Endothelial cell of umbilical vein (primary cell): Measurements from ENCODE around the gene CCDC82. TPM values are rescaled to one million over a fixed set of nuclear protein-coding genes. Genes with fewer than 3 reads are reported as not detected.

ENCODE experiments used
- BruUV-seq: library from RNA; stranded (reverse); fragments of 400-500 nt; replicated peaks from 2 replicates; lab custom pipeline; 2021; lab: Mats Ljungman, UMichigan
- CTCF ChIA-PET: fragments of 300-600, 350-600 bp; sonication (Branson Sonifier 250); formaldehyde crosslinking; loops from one replicate; lab custom pipeline; 2021; ENCODE audit warnings: antibody characterized with exemption, inconsistent platforms; lab: Charles Lee
- POLR2A ChIA-PET: fragments of 300-600, 350-600 bp; sonication (Branson Sonifier 250); formaldehyde crosslinking; loops from one replicate; lab custom pipeline; 2021; ENCODE audit warnings: antibody characterized with exemption, inconsistent platforms; lab: Charles Lee
- DNase-seq: peaks from one replicate; pipeline ENCODE4 v3.0.0-alpha.2; 2011; ENCODE audit warnings: low read depth, low spot score
- FAIRE-seq: peaks from 2 replicates; lab custom pipeline; 2011; peaks lifted over from hg19 to GRCh38; lab: Jason Lieb, UNC
- H2AFZ ChIP-seq: 2 replicates; pipeline ENCODE4 v1.6.0; 2012; ENCODE audit warnings: low read depth, low read length, control low read depth, inconsistent platforms
- H3K27ac ChIP-seq: 2 replicates; pipeline ENCODE4 v1.5.1; 2011; ENCODE audit warnings: low read depth, mild to moderate bottlenecking, control low read depth, low read length, moderate library complexity; ENCODE audit not compliant: insufficient read depth
- H3K27me3 ChIP-seq, 2 experiments: 2 replicates each; pipeline versions ENCODE4 v1.6.0 to v1.6.1; 2011; ENCODE audit warnings: low read length in 2 of 2, mixed read lengths in 1 of 2; ENCODE audit not compliant: control insufficient read depth in 2 of 2, insufficient read depth in 2 of 2
- H3K36me3 ChIP-seq, 2 experiments: 2 replicates in 1 of 2; 3 replicates in 1 of 2; pipeline ENCODE4 v1.5.1; 2011; ENCODE audit warnings: low read length in 2 of 2, mild to moderate bottlenecking in 1 of 2, moderate library complexity in 1 of 2; ENCODE audit not compliant: control insufficient read depth in 2 of 2, insufficient read depth in 2 of 2; ENCODE audit errors: extremely low read depth in 1 of 2
- H3K4me1 ChIP-seq: 3 replicates; pipeline ENCODE4 v1.5.1; 2011; ENCODE audit warnings: mild to moderate bottlenecking, low read length; ENCODE audit not compliant: control insufficient read depth, insufficient read depth; ENCODE audit errors: extremely low read depth
- H3K4me2 ChIP-seq: 2 replicates; pipeline ENCODE4 v1.6.1; 2011; ENCODE audit warnings: low read length, control low read depth, mixed read lengths; ENCODE audit not compliant: insufficient read depth
- H3K4me3 ChIP-seq, 3 experiments: fragments of 200-600 bp in 1 of 3; sonication (generic), shearing (Covaris generic) in 1 of 3; replicated peaks in 1 of 3; 2 replicates each; pipeline ENCODE4 v1.5.1; 2011 to 2016; ENCODE audit warnings: control low read depth in 3 of 3, low read length in 3 of 3, mild to moderate bottlenecking in 2 of 3, inconsistent platforms in 1 of 3, low read depth in 1 of 3, moderate library complexity in 1 of 3; ENCODE audit not compliant: insufficient read depth in 1 of 3
- H3K79me2 ChIP-seq: 2 replicates; pipeline ENCODE4 v1.6.0; 2012; ENCODE audit warnings: low read length, inconsistent platforms; ENCODE audit not compliant: control insufficient read depth, insufficient read depth
- H3K9ac ChIP-seq: replicated peaks from 2 replicates; pipeline ENCODE3; 2011; ENCODE audit warnings: low read length, control low read depth; ENCODE audit not compliant: insufficient read depth; ENCODE audit errors: extremely low read depth
- H3K9me1 ChIP-seq: replicated peaks from 3 replicates; pipeline ENCODE4 v1.6.0; 2011; ENCODE audit warnings: mild to moderate bottlenecking, low read length; ENCODE audit not compliant: control insufficient read depth, insufficient read depth; ENCODE audit errors: extremely low read depth
- H3K9me3 ChIP-seq: replicated peaks from 2 replicates; pipeline ENCODE4 v1.5.1; 2012; ENCODE audit warnings: low read length, inconsistent platforms; ENCODE audit not compliant: control insufficient read depth, insufficient read depth
- H4K20me1 ChIP-seq: replicated peaks from 2 replicates; pipeline ENCODE3; 2011; ENCODE audit warnings: mild to moderate bottlenecking, low read length; ENCODE audit not compliant: control insufficient read depth, insufficient read depth; ENCODE audit errors: extremely low read depth
- CTCF ChIP-seq, 2 donors: IDR thresholded peaks; 1 replicate in 1 of 2; 2 replicates in 1 of 2; pipeline ENCODE4 v1.5.1; 2011; ENCODE audit warnings: low read length in 2 of 2, mild to moderate bottlenecking in 2 of 2, moderate library complexity in 2 of 2, control low read depth in 1 of 2, inconsistent platforms in 1 of 2, low read depth in 1 of 2; ENCODE audit not compliant: insufficient read depth in 1 of 2; ENCODE audit errors: extremely low read depth in 1 of 2
- EZH2 ChIP-seq: IDR thresholded peaks from 2 replicates; pipeline ENCODE4 v1.6.1; 2012; ENCODE audit warnings: borderline replicate concordance, low read depth, mild to moderate bottlenecking, moderate library complexity, low read length, inconsistent platforms; ENCODE audit not compliant: severe bottlenecking
- FOS ChIP-seq: IDR thresholded peaks from 2 replicates; pipeline ENCODE4 v1.6.1; 2011; ENCODE audit warnings: mild to moderate bottlenecking, low read length, moderate library complexity, borderline replicate concordance; ENCODE audit not compliant: insufficient read depth
- GATA2 ChIP-seq: IDR thresholded peaks from 2 replicates; pipeline ENCODE4 v1.7.0; 2011; ENCODE audit warnings: low read depth, mild to moderate bottlenecking, moderate library complexity, mixed read lengths, low read length; ENCODE audit not compliant: insufficient read length, insufficient read depth
- JUN ChIP-seq: IDR thresholded peaks from 2 replicates; pipeline ENCODE4 v1.6.1; 2011; ENCODE audit warnings: borderline replicate concordance, low read depth; ENCODE audit not compliant: insufficient read length, insufficient read depth
- MYC ChIP-seq: IDR thresholded peaks from one replicate; pipeline ENCODE4 v1.6.1; 2011; ENCODE audit warnings: mild to moderate bottlenecking, low read depth, low read length
- POLR2A ChIP-seq: IDR thresholded peaks from 2 replicates; pipeline ENCODE4 v1.6.1; 2012; ENCODE audit warnings: low read depth, mild to moderate bottlenecking, control low read depth, low read length
- POLR2AphosphoS5 ChIP-seq: IDR thresholded peaks from 2 replicates; pipeline ENCODE4 v1.6.1; 2012; ENCODE audit warnings: low read depth, mild to moderate bottlenecking, control low read depth, low read length, moderate library complexity; ENCODE audit not compliant: insufficient read depth
- dilution Hi-C: fragments of 300-500 bp; cut with MboI; formaldehyde crosslinking; loops from one replicate; pipeline ENCODE4 v1.15.0; 2019; ENCODE audit warnings: low sequenced_read_pairs; ENCODE audit not compliant: extremely low pct_ligation_motif_present
- intact Hi-C: fragments of 100-400 bp; cut with micrococcal nuclease; formaldehyde crosslinking; loops from one replicate; pipeline ENCODE4 v1.10.0; 2022
- polyA plus RNA-seq, 4 experiments: library from polyadenylated mRNA; depleted of rRNA in 3 of 4; stranded (reverse) in 3 of 4; unstranded in 1 of 4; fragments of >200 nt; gene quantifications; 2 replicates each; pipeline versions ENCODE4 v1.2.1 to v1.2.3, GENCODE V29; 2011 to 2012; ENCODE audit warnings: missing spikeins in 1 of 4
- total RNA-seq: library from RNA; stranded (reverse); gene quantifications from 2 replicates; pipeline ENCODE4 v1.2.3, GENCODE V29; 2021
- TF ChIP-seq, protein P1 (sequence below): IDR thresholded peaks from 2 replicates; pipeline ENCODE4 v1.6.1; 2011; ENCODE audit not compliant: insufficient read depth, insufficient read length

The CCDC82 gene
- total and polyA plus RNA-seq, 2 donors (not counting 3 experiments of a cell fraction or from before 2014, with no cell fraction given), result 8.1 to 33.4 TPM

DNA sequence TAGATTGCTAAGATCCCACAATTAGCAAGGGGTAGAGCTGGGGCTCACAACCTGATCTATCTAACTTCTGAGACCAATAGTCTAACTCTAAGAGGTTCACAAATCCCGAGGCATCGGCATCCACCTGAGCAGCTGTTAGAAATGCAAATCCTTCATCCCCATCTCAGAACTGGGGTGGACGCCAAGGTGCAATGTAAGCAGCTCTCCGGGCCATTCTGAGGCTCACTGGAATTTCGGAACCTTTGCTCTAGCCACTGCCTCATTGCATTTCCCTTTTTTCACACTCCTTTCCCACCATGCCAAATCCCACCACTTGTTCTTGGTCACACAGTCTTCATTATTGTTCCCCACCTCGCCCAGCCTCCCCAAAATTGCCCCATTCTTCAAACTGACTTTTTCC, 76.5 kb downstream of the CCDC82 start:
- no peak overlapping the region for H3K4me2 ChIP-seq
- FAIRE-seq (no peak), DNase-seq (no peak)
- no peak overlapping the region for H3K4me3 ChIP-seq
- H3K36me3 ChIP-seq, result no peaks in the 10 kb centered on the region
- TF ChIP-seq POLR2A, result no peak
- no peak for TF ChIP-seq FOS
- no peak for TF ChIP-seq MYC
- TF ChIP-seq GATA2, result no peak
- TF ChIP-seq, protein P1, sequence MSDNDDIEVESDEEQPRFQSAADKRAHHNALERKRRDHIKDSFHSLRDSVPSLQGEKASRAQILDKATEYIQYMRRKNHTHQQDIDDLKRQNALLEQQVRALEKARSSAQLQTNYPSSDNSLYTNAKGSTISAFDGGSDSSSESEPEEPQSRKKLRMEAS, result no peak
- no peak for TF ChIP-seq POLR2AphosphoS5
- TF ChIP-seq JUN, result no peak
- no peak for TF ChIP-seq EZH2
- TF ChIP-seq CTCF (IDR thresholded peaks at IDR 0.05; ENCODE audit: extremely low read depth in 1 of 2, insufficient read depth in 1 of 2, low read depth in 1 of 2, low read length in 2 of 2), result no peak
- dilution Hi-C loops (no loop called here), intact Hi-C loops (no loop called here)
- H3K9me1 ChIP-seq, result no peaks in the 10 kb centered on the region
- H4K20me1 ChIP-seq, result no peaks in the 10 kb centered on the region
- peaks cover 78% of the 10 kb centered on the region for H3K4me1 ChIP-seq
- H3K27ac ChIP-seq, result peak overlapping the region; percentile 95
- H3K9ac ChIP-seq, result no peak overlapping the region
- ChIA-PET POLR2A (no interaction called here), CTCF (interaction anchor here (1.7 to 10.5 kb wide), 2 partner anchors 27 to 464 kb away, joined by 3 to 156 read pairs; partner anchors contain the start of gene MAML2)
- no peaks in the 10 kb centered on the region for H3K9me3 ChIP-seq
- H3K79me2 ChIP-seq, result peaks cover 12% of the 10 kb centered on the region
- no TSS peak for BruUV-seq
- no peak overlapping the region for H2AFZ ChIP-seq
- no peaks in the 10 kb centered on the region for H3K27me3 ChIP-seq
